Muscle layer of colon (tissue), 2 donors: Measurements from ENCODE around the gene ACLY.
A peak's percentile ranks its signal among the peaks of the same experiment; 100 is the strongest.
"Not testable (repeated sequence)": the region's sequence is repeated elsewhere in the genome, so short reads cannot be mapped to it uniquely, and the experiment has no call there.

Experiments used
- H3K27ac ChIP-seq: one replicate; pipeline ENCODE4 v1.7.0; 2013; ENCODE audit warnings: low read depth, mild to moderate bottlenecking, low read length, moderate library complexity
- H3K27me3 ChIP-seq, 2 donors: one replicate each; pipeline ENCODE4 v1.7.0; 2013; ENCODE audit warnings: low read length in 2 of 2, mild to moderate bottlenecking in 2 of 2; ENCODE audit not compliant: insufficient read depth in 2 of 2, control insufficient read depth in 1 of 2
- H3K36me3 ChIP-seq: one replicate; pipeline ENCODE4 v1.7.0; 2013; ENCODE audit warnings: mild to moderate bottlenecking, low read length; ENCODE audit not compliant: insufficient read depth
- H3K4me1 ChIP-seq: one replicate; pipeline ENCODE4 v1.7.0; 2013; ENCODE audit warnings: mild to moderate bottlenecking, low read length; ENCODE audit not compliant: insufficient read depth
- H3K4me3 ChIP-seq, 2 donors: one replicate each; pipeline ENCODE4 v1.7.0; 2013; ENCODE audit warnings: low read length in 2 of 2, low read depth in 1 of 2, mild to moderate bottlenecking in 1 of 2, moderate library complexity in 1 of 2
- H3K9ac ChIP-seq: one replicate; pipeline ENCODE4 v1.7.0; 2013; ENCODE audit warnings: low read length
- H3K9me3 ChIP-seq: one replicate; pipeline ENCODE4 v1.7.0; 2013; ENCODE audit warnings: mild to moderate bottlenecking, low read length
- donor health status: abdominal sarcoma.
- donor health status: Adenocarcinoma of cecum.

The ACLY gene

DNA sequence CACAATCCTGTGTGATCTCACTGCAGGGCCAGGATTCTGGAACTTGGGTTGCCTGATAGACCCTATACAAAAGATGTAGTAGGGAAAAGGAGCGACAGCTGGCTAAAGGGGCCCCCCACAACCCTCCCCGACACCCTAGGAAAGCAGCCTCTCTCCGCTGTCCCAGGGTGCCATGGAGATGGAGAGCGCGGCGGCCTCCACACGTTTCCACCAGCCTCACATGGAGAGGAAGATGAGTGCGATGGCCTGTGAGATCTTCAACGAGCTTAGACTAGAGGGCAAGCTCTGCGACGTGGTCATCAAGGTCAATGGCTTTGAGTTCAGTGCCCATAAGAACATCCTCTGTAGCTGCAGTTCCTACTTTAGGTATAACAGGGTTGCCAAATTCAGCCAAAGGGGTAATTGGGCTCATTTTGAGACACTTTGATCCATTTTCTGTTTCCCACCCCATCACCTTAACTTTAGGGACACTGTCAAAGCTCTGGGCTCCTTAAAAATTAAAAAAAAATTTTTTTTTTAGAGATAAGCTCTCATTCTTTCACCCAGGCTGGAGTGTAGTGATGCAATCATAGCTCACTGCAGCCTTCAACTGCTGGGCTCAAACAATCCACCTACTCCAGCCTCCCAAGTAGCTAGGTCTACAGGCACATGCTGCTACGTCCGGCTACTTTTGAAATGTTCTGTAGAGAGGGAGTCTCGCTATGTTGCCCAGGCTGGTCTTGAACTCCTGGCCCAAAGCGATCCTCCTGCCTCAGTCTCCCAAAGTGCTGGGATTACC lies 80.8 kb downstream of the ACLY start, which contains the start of gene KLHL10:
TSS of gene KLHL10 (plus strand) at position 65 of the 778 bp plus-strand sequence. CDS start at position 173, 108 bp downstream.
- Histone ChIP-seq H3K36me3 (peaks cover 2% of the 10 kb centered on the region), H3K4me3 (peak within 1 kb of the TSS; percentile 68 to 94), H3K9me3 (no peaks in the 10 kb centered on the region), H3K27ac (no peak within 1 kb of the TSS), H3K9ac (peak within 1 kb of the TSS; percentile 53), H3K27me3 (no peaks in the 10 kb centered on the region), H3K4me1 (peaks cover 11% of the 10 kb centered on the region)

DNA sequence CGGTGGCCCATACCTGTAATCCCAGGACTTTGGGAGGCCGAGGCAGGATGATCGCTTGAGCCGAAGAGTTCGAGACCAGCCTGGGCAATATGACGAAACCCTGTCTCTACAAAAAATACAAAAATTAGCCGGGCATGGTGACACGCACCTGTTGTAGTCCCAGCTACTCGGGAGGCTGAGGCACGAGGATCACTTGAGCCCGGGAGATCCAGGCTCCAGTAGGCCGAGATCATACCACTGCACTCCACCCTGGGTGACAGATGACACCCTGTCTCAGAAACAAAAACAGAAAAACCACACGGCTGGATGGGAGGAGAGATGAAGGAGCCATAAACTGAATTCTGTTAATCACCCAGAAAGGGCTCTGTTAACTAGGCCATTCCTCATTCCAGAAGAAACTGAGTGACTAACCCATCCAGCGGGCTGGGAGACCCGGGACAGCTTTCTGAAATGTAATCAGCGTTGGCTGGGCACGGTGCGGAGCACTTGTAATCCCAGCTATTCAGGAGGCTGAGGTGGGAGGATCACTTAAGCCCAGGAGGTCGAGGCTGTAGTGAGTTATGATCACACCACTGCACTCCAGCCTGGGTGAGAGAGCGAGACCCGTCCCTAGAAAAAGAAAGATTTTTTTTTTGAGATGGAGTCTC lies 82.1 kb downstream of the ACLY start:
- peak overlapping the region; percentile 68 to 94 for H3K4me3 ChIP-seq
- H3K27ac ChIP-seq = no peak overlapping the region
- H3K9ac ChIP-seq = peak overlapping the region; percentile 53
- H3K27me3 ChIP-seq = no peaks in the 10 kb centered on the region
- no peaks in the 10 kb centered on the region for H3K9me3 ChIP-seq
- peaks cover 11% of the 10 kb centered on the region for H3K36me3 ChIP-seq
- H3K4me1 ChIP-seq = peaks cover 11% of the 10 kb centered on the region

DNA sequence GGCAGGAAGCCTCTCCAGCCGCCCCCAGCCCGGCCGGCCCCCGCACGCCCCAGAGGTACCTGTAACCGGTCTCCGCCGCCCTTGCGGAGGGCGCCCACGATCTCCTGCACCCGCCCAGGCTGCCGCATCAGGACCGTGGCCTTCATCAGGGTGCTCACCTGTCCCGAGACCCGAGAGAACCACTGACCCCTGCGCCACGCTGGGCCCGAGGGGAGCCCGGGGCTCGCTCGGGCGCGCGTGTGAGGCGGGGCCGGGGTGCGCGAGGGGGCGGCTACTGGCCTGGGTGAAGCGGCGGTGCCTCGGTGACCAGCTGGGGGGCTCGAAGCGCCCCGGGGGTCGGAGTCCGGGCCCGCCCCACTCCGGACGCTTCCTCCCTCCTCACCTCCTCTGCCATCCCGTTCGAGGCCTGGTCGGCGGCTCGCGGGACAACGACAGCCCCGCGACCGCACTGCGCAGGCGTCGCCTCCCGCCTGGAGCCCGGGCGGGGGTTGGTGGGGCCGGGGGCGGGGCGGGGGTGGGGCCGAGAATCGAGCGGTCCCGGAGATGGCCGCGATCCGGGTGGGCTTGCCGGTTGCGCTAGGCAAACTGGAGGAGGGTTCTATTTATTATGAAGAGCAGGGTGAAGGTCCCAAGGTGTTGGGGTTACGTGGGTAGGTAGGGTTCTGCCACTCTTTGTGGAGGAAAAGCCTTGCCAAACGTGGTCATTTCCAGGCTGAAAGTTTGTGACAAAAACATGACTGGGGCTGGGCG lies 82.8 kb downstream of the ACLY start, which contains the start of gene NT5C3B:
TSS of gene NT5C3B (minus strand) at position 433 of the 750 bp plus-strand sequence. CDS start at position 394, 39 bp downstream.
- H3K27me3 ChIP-seq = no peaks in the 10 kb centered on the region
- H3K27ac ChIP-seq = peak within 1 kb of the TSS; percentile 73
- H3K36me3 ChIP-seq = peaks cover 16% of the 10 kb centered on the region
- H3K4me3 ChIP-seq = peak within 1 kb of the TSS; percentile 78 to 94
- H3K4me1 ChIP-seq = peaks cover 11% of the 10 kb centered on the region
- peak within 1 kb of the TSS; percentile 54 for H3K9ac ChIP-seq
- H3K9me3 ChIP-seq = no peaks in the 10 kb centered on the region

DNA sequence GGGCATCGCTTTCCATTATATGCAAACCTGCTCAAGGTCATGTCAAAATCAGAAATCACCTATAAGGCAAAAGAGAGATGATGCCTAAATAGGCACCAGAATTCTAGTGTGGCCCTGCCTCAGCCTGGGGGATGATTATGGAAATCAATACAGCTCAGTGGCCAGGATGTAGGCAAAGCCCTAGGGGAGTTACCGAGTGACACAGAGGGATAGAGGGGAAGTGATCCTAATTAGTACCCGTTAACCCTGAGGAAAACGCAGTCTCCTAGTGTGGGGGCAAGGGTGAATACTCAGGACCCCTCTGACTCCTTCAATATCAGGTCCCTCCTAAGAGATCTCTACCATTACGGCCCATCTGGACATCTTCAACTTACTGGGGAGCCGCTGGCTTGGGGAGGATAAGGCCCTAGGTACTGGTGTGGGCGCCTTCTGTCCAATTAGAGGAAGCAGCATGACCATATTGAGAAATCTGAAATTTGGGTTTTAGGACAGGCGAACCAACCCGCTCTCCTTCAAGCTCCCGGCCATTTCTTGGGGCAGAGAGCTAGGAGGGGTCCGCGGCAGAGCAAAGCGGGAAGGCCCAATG lies 83.4 kb downstream of the ACLY start:
- no peaks in the 10 kb centered on the region for H3K9me3 ChIP-seq
- peak overlapping the region; percentile 73 for H3K27ac ChIP-seq
- H3K4me1 ChIP-seq = peaks cover 11% of the 10 kb centered on the region
- H3K4me3 ChIP-seq = peak overlapping the region; percentile 78 to 94
- H3K9ac ChIP-seq = peak overlapping the region; percentile 54
- peaks cover 21% of the 10 kb centered on the region for H3K36me3 ChIP-seq
- H3K27me3 ChIP-seq = no peaks in the 10 kb centered on the region

DNA sequence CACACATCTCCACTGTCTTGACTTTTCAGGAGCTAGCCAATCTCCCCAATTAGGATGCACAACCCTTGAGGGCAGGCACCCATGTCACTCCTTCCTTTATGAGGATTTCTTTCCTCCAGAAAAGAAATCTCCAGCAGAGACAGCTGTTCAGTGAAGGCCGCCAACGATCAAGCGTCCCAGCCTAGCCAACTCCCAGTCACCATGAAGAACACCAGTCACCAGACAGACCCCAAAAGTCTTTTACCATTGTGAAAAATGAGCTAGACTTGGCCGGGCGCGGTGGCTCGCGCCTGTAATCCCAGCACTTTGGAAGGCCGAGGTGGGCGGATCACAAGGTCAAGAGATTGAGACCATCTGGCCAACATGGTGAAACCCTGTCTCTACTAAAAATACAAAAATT lies 88.8 kb downstream of the ACLY start:
- H3K9me3 ChIP-seq, H3K27ac ChIP-seq, H3K4me3 ChIP-seq, H3K4me1 ChIP-seq, H3K9ac ChIP-seq, H3K27me3 ChIP-seq: not testable (repeated sequence)
- H3K36me3 ChIP-seq = peaks cover 46% of the 10 kb centered on the region

DNA sequence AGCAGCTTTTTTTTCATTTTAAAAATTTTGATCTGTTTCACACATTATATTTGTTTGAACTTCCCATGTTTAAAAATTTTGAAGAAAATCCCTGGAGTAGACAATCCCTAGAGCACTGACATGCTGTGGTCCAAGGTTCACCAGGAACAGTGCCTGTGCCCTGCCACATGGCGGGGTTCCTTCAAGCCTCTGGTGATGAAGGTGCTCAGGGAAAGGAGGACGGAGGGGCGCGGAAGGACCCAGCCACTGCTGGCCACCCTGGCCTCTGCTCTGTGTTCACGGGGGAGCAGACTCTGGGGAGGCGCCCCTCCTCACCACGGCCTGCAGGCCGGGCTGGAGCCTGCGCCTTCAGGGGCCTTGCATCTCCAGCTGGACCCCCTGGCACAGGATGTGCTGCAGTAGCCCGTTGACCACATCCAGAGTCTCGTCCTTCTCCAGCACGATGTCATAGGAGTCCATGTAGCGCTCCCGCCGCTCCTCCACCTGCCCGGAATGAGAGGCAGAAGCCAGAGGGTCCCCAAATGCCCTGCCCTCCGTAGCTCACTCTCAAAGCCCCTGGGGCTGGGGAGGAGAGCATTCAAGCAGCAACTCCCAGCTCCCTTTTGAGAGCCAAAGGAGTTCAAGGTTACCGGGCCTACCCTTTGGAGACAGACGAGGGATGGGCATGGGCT lies 93.4 kb downstream of the ACLY start:
- no peaks in the 10 kb centered on the region for H3K27me3 ChIP-seq
- no peaks in the 10 kb centered on the region for H3K9me3 ChIP-seq
- no peak overlapping the region for H3K9ac ChIP-seq
- no peaks in the 10 kb centered on the region for H3K4me1 ChIP-seq
- H3K27ac ChIP-seq = no peak overlapping the region
- peaks cover 33% of the 10 kb centered on the region for H3K36me3 ChIP-seq
- H3K4me3 ChIP-seq = no peak overlapping the region

DNA sequence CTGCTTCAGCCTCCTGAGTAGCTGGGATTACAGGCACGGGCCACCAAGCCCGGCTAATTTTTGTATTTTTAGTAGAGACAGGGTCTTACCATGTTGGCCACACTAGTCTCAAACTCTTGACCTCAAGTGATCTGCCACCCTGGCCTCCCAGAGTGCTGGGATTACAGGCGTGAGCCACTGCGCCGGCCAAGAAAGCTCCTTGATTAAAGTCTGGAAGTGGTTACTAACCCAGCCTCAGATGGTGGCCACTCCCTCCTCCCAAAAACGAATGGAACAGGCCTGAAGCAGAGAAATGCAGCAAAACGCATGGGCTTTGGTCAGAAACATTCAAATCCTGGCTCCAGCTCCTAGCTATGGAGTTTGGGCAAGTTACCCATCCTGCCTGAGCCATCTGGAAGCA lies 94.7 kb downstream of the ACLY start:
- Histone ChIP-seq H3K9me3 (no peaks in the 10 kb centered on the region), H3K4me3 (no peak overlapping the region), H3K4me1 (no peaks in the 10 kb centered on the region), H3K27ac (no peak overlapping the region), H3K27me3 (no peaks in the 10 kb centered on the region), H3K9ac (no peak overlapping the region), H3K36me3 (peaks cover 26% of the 10 kb centered on the region)

DNA sequence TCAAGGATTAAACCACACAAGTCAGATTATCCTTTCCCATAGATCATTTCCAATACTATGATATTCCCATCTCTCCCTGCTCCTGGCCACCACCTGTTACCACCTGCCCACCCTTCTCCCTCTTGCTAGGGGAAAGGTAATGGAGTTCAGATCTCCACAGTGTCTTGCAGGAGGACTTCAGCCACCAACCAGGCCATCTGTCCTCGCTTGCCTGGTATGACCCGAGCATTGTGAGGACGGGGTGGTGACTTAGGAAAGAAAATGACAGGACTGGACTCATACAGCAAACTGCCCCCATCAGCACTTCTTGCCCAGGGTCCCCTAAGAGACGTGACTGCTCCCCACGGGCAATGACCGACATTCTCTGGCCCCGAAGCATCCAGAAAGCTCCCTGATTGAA lies 95.2 kb downstream of the ACLY start:
- no peak overlapping the region for H3K9ac ChIP-seq
- H3K36me3 ChIP-seq = peaks cover 26% of the 10 kb centered on the region
- H3K9me3 ChIP-seq = no peaks in the 10 kb centered on the region
- H3K27ac ChIP-seq = no peak overlapping the region
- no peaks in the 10 kb centered on the region for H3K27me3 ChIP-seq
- no peaks in the 10 kb centered on the region for H3K4me1 ChIP-seq
- H3K4me3 ChIP-seq = no peak overlapping the region

DNA sequence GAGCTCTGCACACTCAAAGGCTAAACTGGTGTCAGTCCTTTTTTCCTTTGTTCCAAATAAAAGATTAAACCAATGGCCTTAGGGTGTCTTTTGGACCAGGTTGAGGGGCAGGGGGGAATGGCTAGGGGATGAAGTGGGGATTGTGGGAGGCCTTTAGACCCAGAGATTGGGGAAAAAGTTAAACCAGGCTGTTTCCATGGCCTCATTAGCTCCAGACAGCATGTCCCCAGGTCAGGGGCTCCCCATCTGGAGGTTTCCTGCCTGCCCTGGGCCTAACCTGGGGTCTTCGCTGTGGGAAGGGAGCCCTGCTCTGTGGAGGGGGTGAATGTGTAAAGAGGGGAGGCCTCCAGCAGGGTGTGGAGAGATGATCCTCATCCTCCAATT lies 95.6 kb downstream of the ACLY start:
- Histone ChIP-seq H3K4me3 (no peak overlapping the region), H3K27ac (no peak overlapping the region), H3K9me3 (no peaks in the 10 kb centered on the region), H3K27me3 (no peaks in the 10 kb centered on the region), H3K9ac (no peak overlapping the region), H3K36me3 (peaks cover 26% of the 10 kb centered on the region), H3K4me1 (no peaks in the 10 kb centered on the region)

DNA sequence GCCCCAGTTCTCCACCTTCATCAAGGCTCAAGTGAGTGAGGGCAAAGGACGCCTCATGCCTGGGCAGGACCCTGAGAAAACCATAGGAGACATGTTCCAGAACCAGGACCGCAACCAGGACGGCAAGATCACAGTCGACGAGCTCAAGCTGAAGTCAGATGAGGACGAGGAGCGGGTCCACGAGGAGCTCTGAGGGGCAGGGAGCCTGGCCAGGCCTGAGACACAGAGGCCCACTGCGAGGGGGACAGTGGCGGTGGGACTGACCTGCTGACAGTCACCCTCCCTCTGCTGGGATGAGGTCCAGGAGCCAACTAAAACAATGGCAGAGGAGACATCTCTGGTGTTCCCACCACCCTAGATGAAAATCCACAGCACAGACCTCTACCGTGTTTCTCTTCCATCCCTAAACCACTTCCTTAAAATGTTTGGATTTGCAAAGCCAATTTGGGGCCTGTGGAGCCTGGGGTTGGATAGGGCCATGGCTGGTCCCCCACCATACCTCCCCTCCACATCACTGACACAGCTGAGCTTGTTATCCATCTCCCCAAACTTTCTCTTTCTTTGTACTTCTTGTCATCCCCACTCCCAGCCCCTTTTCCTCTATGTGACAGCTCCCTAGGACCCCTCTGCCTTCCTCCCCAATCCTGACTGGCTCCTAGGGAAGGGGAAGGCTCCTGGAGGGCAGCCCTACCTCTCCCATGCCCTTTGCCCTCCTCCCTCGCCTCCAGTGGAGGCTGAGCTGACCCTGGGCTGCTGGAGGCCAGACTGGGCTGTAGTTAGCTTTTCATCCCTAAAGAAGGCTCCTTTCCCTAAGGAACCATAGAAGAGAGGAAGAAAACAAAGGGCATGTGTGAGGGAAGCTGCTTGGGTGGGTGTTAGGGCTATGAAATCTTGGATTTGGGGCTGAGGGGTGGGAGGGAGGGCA lies 96.3 kb downstream of the ACLY start:
- H3K27ac ChIP-seq = no peak overlapping the region
- H3K4me1 ChIP-seq = no peaks in the 10 kb centered on the region
- no peaks in the 10 kb centered on the region for H3K9me3 ChIP-seq
- peaks cover 21% of the 10 kb centered on the region for H3K36me3 ChIP-seq
- no peak overlapping the region for H3K4me3 ChIP-seq
- no peak overlapping the region for H3K9ac ChIP-seq
- H3K27me3 ChIP-seq = no peaks in the 10 kb centered on the region
